ACC112 (cell line): Measurements from ENCODE around the gene KDM7A.

Source experiments
- H2AFZ ChIP-seq: fragments of 200-600 bp; sonication (generic); one replicate; pipeline ENCODE4 v1.6.0; 2017; ENCODE audit warnings: antibody characterized with exemption, low read length; ENCODE audit not compliant: unreplicated experiment
- H3K27ac ChIP-seq: fragments of 200-600 bp; sonication (generic); 2 replicates; pipeline ENCODE4 v1.5.1; 2014; ENCODE audit warnings: low read depth, mild to moderate bottlenecking, antibody characterized with exemption, low read length, moderate library complexity
- H3K27me3 ChIP-seq: fragments of 200-600 bp; sonication (generic); 2 replicates; pipeline ENCODE4 v1.6.1; 2014; ENCODE audit warnings: mild to moderate bottlenecking, antibody characterized with exemption, low read length, moderate library complexity, mixed read lengths; ENCODE audit not compliant: insufficient read depth
- H3K36me3 ChIP-seq: fragments of 200-600 bp; sonication (generic); 2 replicates; pipeline ENCODE4 v1.6.1; 2016; ENCODE audit warnings: mild to moderate bottlenecking, antibody characterized with exemption, low read length, moderate library complexity, mixed read lengths; ENCODE audit not compliant: insufficient read depth
- H3K4me1 ChIP-seq: fragments of 200-600 bp; sonication (generic); one replicate; pipeline ENCODE4 v1.6.1; 2016; ENCODE audit warnings: low read length, mixed read lengths; ENCODE audit not compliant: insufficient read depth, unreplicated experiment, control insufficient read depth
- H3K4me3 ChIP-seq: fragments of 200-600 bp; sonication (generic); 2 replicates; pipeline ENCODE4 v1.5.1; 2014; ENCODE audit warnings: mild to moderate bottlenecking, low read depth, low read length
- H3K79me2 ChIP-seq: fragments of 200-600 bp; sonication (generic); one replicate; pipeline ENCODE4 v1.6.0; 2016; ENCODE audit warnings: low read length; ENCODE audit not compliant: control insufficient read depth, unreplicated experiment, insufficient read depth

The KDM7A gene

GRCh38 chr7:140200061-140200989 is 23.5 kb upstream of the KDM7A start:
- Histone ChIP-seq H3K79me2 (no peaks in the 10 kb centered on the region), H3K27me3 (peaks cover 8% of the 10 kb centered on the region; the same call in 1 of the 2 replicates), H2AFZ (peak overlapping the region; percentile 72), H3K36me3 (no peaks in the 10 kb centered on the region), H3K4me3 (peak overlapping the region; percentile 28), H3K27ac (peak overlapping the region; percentile 57), H3K4me1 (peaks cover 12% of the 10 kb centered on the region)

GRCh38 chr7:140197938-140198337 is 21.2 kb upstream of the KDM7A start:
- peaks cover 12% of the 10 kb centered on the region for H3K4me1 ChIP-seq
- no peaks in the 10 kb centered on the region for H3K79me2 ChIP-seq
- no peak overlapping the region for H2AFZ ChIP-seq
- H3K27me3 ChIP-seq = no peaks in the 10 kb centered on the region
- H3K36me3 ChIP-seq = no peaks in the 10 kb centered on the region
- no peak overlapping the region for H3K4me3 ChIP-seq
- H3K27ac ChIP-seq = no peak overlapping the region

GRCh38 chr7:140197218-140197890 is 20.6 kb upstream of the KDM7A start:
- Histone ChIP-seq H3K79me2 (no peaks in the 10 kb centered on the region), H3K27ac (no peak overlapping the region), H3K36me3 (no peaks in the 10 kb centered on the region), H3K27me3 (no peaks in the 10 kb centered on the region), H3K4me3 (no peak overlapping the region), H2AFZ (no peak overlapping the region), H3K4me1 (peaks cover 12% of the 10 kb centered on the region)

GRCh38 chr7:140196361-140197217 is 19.8 kb upstream of the KDM7A start:
- Histone ChIP-seq H3K27ac (no peak overlapping the region), H3K4me3 (no peak overlapping the region), H3K79me2 (no peaks in the 10 kb centered on the region), H2AFZ (no peak overlapping the region), H3K4me1 (peaks cover 12% of the 10 kb centered on the region), H3K27me3 (no peaks in the 10 kb centered on the region), H3K36me3 (no peaks in the 10 kb centered on the region)

- no peaks in the 10 kb centered on the region for H3K27me3 ChIP-seq
- H3K79me2 ChIP-seq = no peaks in the 10 kb centered on the region
- H3K36me3 ChIP-seq = no peaks in the 10 kb centered on the region
- H3K27ac ChIP-seq = no peak overlapping the region
- H2AFZ ChIP-seq = no peak overlapping the region
- H3K4me3 ChIP-seq = no peak overlapping the region
- peaks cover 12% of the 10 kb centered on the region for H3K4me1 ChIP-seq
These were observed 19.1 kb upstream of the KDM7A start for GRCh38 chr7:140195859-140196258.

- Histone ChIP-seq H3K27me3 (no peaks in the 10 kb centered on the region), H3K36me3 (no peaks in the 10 kb centered on the region), H3K79me2 (no peaks in the 10 kb centered on the region), H2AFZ (no peak overlapping the region), H3K27ac (no peak overlapping the region), H3K4me3 (no peak overlapping the region), H3K4me1 (no peaks in the 10 kb centered on the region)
These were observed 15.8 kb upstream of the KDM7A start for GRCh38 chr7:140192620-140193019.

- Histone ChIP-seq H3K27ac (no peak overlapping the region), H3K4me1 (no peaks in the 10 kb centered on the region), H2AFZ (no peak overlapping the region), H3K4me3 (no peak overlapping the region), H3K36me3 (no peaks in the 10 kb centered on the region), H3K27me3 (no peaks in the 10 kb centered on the region), H3K79me2 (no peaks in the 10 kb centered on the region)
These were observed 15.4 kb upstream of the KDM7A start for GRCh38 chr7:140192176-140192575.

- no peak overlapping the region for H2AFZ ChIP-seq
- no peaks in the 10 kb centered on the region for H3K79me2 ChIP-seq
- H3K27me3 ChIP-seq = peaks cover 1% of the 10 kb centered on the region; the same call in 1 of the 2 replicates
- no peak overlapping the region for H3K27ac ChIP-seq
- H3K36me3 ChIP-seq = no peaks in the 10 kb centered on the region
- no peak overlapping the region for H3K4me3 ChIP-seq
- H3K4me1 ChIP-seq = no peaks in the 10 kb centered on the region
These were observed 13.8 kb upstream of the KDM7A start for GRCh38 chr7:140190588-140190987.

- H3K4me3 ChIP-seq = no peak overlapping the region
- peaks cover 7% of the 10 kb centered on the region; the same call in 1 of the 2 replicates for H3K27me3 ChIP-seq
- no peaks in the 10 kb centered on the region for H3K4me1 ChIP-seq
- H3K27ac ChIP-seq = no peak overlapping the region
- no peak overlapping the region for H2AFZ ChIP-seq
- no peaks in the 10 kb centered on the region for H3K36me3 ChIP-seq
- no peaks in the 10 kb centered on the region for H3K79me2 ChIP-seq
These were observed 13.1 kb upstream of the KDM7A start for GRCh38 chr7:140189917-140190316.

GRCh38 chr7:140182917-140183316 is 6.1 kb upstream of the KDM7A start:
- Histone ChIP-seq H2AFZ (no peak overlapping the region), H3K27me3 (peaks cover 45% of the 10 kb centered on the region), H3K79me2 (no peaks in the 10 kb centered on the region), H3K4me3 (no peak overlapping the region), H3K4me1 (no peaks in the 10 kb centered on the region), H3K27ac (no peak overlapping the region), H3K36me3 (no peaks in the 10 kb centered on the region)
